Astrocyte of the cerebellum (primary cell): Measurements from ENCODE around the gene RILPL1.
"Not testable (repeated sequence)": the region's sequence is repeated elsewhere in the genome, so short reads cannot be mapped to it uniquely, and the experiment has no call there.

ENCODE experiments used
- DNase-seq: peaks from one replicate; pipeline ENCODE4 v3.0.0-alpha.2; 2011; ENCODE audit warnings: low read depth
- H3K4me3 ChIP-seq: 2 replicates; pipeline ENCODE4 v1.5.1; 2011; ENCODE audit warnings: mild to moderate bottlenecking, low read depth, low read length, moderate library complexity
- in situ Hi-C: cut with HindIII; loops from 2 replicates; pipeline ENCODE4 v1.10.0; 2017; ENCODE audit warnings: low sequenced_read_pairs
- TF ChIP-seq, protein P1 (sequence below): IDR thresholded peaks from 2 replicates; pipeline ENCODE4 v1.5.1; 2012; ENCODE audit warnings: low read length, low read depth, moderate library complexity, mild to moderate bottlenecking; ENCODE audit errors: missing control alignments

The RILPL1 gene

DNA sequence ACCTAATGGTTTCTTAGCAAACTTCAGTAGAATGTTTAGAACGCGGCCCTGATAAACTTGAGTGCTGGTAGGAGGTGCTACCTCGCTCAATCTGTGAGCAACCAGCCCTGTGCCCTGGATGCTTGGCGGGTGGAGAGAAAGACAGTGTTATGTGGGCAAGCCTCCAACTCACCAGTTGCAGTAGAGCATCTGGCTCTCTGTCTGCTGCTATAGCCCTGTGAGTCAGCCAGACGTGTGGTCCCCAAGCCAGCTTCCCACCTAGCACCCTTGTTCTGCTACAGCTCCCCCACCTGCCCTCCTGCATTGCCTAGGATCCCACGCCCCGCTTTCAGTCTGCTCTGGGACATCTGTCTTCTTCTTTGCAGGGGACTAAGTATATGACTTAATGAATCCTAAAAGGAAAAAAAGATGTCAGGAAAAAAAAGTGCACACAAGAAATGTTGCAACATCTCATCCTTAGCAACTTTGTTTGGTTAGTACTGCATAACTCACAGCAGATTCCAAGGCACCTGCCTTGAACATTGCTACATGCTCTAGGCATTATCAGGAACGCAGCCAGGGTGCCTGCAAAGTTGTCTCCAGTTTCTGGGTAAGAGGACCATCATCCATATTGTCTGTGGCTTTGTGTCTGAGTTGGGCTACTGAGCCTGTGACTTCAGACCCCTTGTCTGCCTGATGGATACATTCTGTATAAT lies 62.0 kb downstream of the RILPL1 start:
- TF ChIP-seq, protein P1, sequence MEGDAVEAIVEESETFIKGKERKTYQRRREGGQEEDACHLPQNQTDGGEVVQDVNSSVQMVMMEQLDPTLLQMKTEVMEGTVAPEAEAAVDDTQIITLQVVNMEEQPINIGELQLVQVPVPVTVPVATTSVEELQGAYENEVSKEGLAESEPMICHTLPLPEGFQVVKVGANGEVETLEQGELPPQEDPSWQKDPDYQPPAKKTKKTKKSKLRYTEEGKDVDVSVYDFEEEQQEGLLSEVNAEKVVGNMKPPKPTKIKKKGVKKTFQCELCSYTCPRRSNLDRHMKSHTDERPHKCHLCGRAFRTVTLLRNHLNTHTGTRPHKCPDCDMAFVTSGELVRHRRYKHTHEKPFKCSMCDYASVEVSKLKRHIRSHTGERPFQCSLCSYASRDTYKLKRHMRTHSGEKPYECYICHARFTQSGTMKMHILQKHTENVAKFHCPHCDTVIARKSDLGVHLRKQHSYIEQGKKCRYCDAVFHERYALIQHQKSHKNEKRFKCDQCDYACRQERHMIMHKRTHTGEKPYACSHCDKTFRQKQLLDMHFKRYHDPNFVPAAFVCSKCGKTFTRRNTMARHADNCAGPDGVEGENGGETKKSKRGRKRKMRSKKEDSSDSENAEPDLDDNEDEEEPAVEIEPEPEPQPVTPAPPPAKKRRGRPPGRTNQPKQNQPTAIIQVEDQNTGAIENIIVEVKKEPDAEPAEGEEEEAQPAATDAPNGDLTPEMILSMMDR = no peak
- peak; percentile 18 for DNase-seq
- in situ Hi-C loops = loop anchor here (5.0 kb wide), 1 partner anchor 74 kb away; no protein-coding TSS in a partner anchor
- no peak overlapping the region for H3K4me3 ChIP-seq

GRCh38 chr12:123469978-123470377 lies 63.5 kb downstream of the RILPL1 start:
- TF ChIP-seq, protein P1 = no peak
- DNase-seq = no peak
- in situ Hi-C loops = loop anchor here (5.0 kb wide), 1 partner anchor 73 kb away; no protein-coding TSS in a partner anchor
- no peak overlapping the region for H3K4me3 ChIP-seq

GRCh38 chr12:123468786-123469185 lies 64.7 kb downstream of the RILPL1 start:
- TF ChIP-seq, protein P1 = no peak
- DNase-seq = no peak
- no peak overlapping the region for H3K4me3 ChIP-seq
- in situ Hi-C loops = no loop called here

DNA sequence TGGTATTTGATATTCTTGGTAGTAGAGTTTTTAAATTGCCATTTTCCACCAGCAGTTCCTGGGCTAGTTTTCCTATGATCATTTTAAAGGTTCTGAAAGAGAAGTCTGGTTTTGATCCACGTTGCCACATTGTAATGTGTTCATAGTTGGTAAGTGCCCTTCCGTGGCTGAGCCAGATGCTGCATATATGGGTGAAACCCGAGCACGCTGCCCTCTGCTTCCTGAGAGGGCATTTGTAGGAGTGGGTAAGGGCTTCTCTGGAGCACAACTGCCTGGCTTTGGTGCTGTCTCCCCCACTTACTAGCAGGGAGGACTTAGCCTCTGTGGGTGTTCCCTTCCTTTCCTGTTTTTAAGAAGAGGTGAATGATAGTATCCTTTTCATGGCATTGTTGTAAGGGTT lies 68.4 kb downstream of the RILPL1 start:
- H3K4me3 ChIP-seq = no peak overlapping the region
- TF ChIP-seq, protein P1 = no peak
- no peak for DNase-seq
- in situ Hi-C loops = no loop called here

- DNase-seq, in situ Hi-C loops, H3K4me3 ChIP-seq: not testable (repeated sequence)
Observed at GRCh38 chr12:123463174-123463573, 70.3 kb downstream of the RILPL1 start.

DNA sequence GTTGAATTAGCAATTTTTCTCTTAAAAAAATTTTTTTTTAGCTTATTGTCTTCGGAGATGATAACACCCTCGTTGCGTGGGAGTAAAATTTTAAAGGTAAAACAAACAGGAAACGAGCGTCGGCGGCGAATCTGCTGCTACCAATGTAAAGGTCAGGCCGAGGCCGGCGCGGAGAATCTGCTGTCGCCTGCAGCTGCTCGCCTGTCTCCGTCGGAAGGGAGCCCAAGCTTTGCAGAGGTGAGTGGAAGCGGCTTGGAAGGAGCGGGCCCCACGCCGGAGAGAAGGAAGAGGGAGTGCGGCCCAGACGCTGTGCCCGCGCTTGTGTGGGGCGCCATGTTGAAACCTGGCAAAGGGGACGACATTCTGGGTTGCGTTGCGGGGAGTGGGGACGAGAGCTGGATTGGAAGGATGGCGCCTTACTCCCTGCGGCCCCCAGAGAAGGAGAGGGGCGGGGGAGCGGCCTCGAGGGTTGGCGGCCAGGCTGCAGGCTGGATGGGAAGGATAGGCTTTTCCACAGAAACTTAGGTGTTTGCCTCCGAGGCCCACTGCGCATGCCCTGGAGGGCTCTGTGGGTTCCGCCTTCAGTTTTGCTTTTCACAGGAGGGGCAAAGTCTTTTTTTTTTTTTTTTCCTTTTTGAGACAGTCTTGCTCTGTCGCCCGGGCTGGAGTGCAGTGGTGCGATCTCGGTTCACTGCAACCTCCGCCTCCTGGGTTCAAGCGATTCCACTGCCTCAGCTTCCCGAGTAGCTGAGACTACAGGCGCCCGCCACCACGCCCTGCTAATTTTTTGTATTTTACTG lies 75.3 kb downstream of the RILPL1 start, which contains the start of gene SNRNP35:
Gene SNRNP35 (plus strand): TSS at position 160 of the 800 bp plus-strand sequence. CDS start 7,402 bp downstream, outside the sequence.
- TF ChIP-seq, protein P1 = no peak
- H3K4me3 ChIP-seq = peak within 1 kb of the TSS; percentile 67
- peak; percentile 56 for DNase-seq
- in situ Hi-C loops = no loop called here

GRCh38 chr12:123453165-123453564 lies 80.4 kb downstream of the RILPL1 start:
- TF ChIP-seq, protein P1 = no peak
- DNase-seq = no peak
- in situ Hi-C loops = no loop called here
- no peak overlapping the region for H3K4me3 ChIP-seq

- H3K4me3 ChIP-seq, DNase-seq, in situ Hi-C loops: not testable (repeated sequence)
Observed at GRCh38 chr12:123452276-123452550, 81.3 kb downstream of the RILPL1 start.
